HEK293 (cell line): ENCODE measurements around the gene PRR13.
"Not testable (repeated sequence)": the region's sequence is repeated elsewhere in the genome, so short reads cannot be mapped to it uniquely, and the experiment has no call there.

Experiments used
- HOXA7 ChIP-seq: sonication (generic); formaldehyde crosslinking; IDR thresholded peaks from 2 replicates; pipeline ENCODE4 v1.8.1; 2022; ENCODE audit warnings: missing genetic modification reagents, borderline replicate concordance
- TF ChIP-seq, protein P1 (sequence below): fragments of 450-650 bp; formaldehyde crosslinking; IDR thresholded peaks from 2 replicates; pipeline ENCODE4 v1.5.1; 2016; ENCODE audit warnings: missing biosample characterization, missing genetic modification characterization

- TF ChIP-seq, protein P1, sequence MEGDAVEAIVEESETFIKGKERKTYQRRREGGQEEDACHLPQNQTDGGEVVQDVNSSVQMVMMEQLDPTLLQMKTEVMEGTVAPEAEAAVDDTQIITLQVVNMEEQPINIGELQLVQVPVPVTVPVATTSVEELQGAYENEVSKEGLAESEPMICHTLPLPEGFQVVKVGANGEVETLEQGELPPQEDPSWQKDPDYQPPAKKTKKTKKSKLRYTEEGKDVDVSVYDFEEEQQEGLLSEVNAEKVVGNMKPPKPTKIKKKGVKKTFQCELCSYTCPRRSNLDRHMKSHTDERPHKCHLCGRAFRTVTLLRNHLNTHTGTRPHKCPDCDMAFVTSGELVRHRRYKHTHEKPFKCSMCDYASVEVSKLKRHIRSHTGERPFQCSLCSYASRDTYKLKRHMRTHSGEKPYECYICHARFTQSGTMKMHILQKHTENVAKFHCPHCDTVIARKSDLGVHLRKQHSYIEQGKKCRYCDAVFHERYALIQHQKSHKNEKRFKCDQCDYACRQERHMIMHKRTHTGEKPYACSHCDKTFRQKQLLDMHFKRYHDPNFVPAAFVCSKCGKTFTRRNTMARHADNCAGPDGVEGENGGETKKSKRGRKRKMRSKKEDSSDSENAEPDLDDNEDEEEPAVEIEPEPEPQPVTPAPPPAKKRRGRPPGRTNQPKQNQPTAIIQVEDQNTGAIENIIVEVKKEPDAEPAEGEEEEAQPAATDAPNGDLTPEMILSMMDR (tag by site-specific recombination): not testable (repeated sequence)
- TF ChIP-seq HOXA7 (CRISPR knock-in tag): not testable (repeated sequence)
These were observed 39.9 kb downstream of the PRR13 start for GRCh38 chr12:53481458-53481857.
